GM04503 (cell line): Measurements from ENCODE around the gene SMIM29.

Source experiments
- DNase-seq: peaks from one replicate; pipeline ENCODE4 v3.0.0-alpha.2; 2012; ENCODE audit warnings: low read depth

The SMIM29 gene

DNA sequence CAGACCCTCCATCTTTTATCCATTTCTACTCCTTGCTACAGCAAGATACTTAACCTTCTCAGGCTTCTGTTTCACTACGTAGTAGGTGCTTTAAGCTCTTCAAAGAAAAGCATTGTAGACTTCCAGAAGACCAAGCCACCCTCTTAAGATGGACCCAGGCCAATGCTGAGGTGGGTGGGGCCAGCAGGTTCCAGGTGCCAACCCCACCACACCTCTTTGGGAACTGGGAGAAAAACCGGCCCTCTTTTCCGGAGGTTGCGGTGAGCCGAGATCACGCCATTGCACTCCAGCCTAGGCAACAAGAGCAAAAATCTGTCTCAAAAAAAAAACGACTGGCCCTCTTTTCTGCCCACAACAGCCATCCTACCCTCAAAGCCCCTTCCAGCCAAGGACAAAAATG lies 22.7 kb downstream of the SMIM29 start:
- no peak for DNase-seq

DNA sequence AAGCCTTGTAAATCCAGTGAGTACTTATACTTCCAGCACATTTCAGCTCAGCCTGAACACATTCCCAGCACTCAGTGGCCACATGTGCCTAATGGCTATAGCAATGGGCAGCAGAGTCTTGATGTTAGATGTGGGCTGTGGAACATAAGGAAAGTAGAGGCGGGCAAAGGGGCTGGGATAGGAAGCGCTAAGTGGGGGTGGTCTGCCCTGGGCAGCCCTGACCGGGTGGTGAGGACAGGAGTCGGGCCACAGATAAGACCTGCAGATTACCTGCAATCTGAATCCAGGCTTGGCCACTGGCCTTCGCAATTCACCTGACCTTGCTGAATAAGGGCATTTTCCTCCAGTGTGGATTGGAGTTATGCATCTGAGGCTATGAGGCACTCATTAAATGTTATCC lies 23.3 kb downstream of the SMIM29 start:
- DNase-seq = no peak

DNA sequence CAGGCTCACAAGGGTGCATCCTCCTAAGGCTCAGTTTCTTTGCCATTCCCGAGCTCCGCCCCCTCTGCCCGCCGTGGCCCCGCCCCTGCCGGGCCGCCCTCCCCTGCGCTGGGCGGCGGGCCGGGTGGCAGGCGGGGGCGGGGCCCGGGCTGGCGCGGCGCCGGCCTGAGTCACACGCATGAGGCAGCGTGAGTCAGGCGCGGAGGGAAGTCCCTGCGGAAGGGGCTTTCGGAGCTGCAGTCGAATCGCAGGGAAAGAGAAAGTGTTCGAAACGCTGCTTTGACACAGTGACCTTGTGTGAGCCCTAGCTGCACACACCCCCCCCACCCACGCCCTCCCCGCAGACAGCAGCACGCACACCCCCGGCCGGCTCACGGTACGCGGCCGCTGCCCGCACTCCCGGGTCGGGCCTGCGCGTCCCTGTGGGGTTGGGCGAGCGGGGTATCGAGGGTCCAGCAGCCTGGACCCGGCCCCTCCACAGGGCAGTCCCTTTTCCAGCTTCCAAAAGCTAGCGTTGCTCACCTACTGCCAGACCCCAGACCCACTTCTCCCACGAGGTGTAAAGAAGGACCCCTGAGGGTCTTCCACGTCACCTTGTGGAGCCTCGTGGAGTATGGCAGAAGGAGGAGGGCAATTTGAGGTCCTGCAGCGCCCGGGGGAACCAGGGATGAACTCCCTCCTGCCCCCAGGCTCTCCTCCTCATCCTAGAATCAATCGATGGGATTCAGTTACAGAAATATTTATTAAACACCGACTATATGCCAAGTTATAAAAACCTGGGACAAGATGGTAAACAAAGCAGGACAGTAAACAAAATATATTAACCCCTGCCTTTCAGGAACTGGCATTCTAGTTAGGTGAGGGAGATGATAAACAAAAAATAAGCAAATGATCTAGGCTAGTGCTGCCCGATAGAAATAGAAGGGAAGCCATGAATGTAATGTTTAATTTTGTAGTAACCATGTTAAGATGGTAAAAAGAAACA lies 24.6 kb downstream of the SMIM29 start:
- DNase-seq = no peak

DNA sequence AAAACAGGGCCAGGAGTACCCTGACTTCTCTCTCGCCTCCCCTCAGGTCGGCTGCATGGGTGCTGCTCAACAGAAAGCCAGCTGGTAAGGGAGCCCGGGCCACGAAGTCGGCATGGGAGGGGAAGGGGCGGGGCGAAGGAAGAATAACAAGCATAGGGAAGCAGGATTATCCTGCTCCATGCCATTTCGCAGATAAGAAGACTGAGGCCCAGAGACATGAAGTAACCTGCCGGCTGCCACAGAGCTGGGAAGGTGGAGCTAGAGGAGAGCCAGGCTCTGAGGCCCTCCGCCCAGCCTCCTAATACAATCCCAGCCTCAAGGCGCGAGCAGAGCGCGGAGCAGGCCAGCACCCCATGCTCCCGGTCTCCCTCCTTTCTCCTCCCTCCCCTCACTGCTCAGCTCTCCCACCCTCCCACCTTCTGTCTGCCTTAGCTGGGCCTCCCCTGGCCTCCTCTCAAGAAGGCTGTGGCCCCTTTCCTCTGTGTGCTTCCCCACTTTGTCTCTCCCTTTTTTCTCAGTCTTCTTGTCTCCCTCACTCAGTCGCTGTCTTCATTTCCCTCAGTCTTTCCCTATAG lies 25.3 kb downstream of the SMIM29 start:
- DNase-seq = no peak

DNA sequence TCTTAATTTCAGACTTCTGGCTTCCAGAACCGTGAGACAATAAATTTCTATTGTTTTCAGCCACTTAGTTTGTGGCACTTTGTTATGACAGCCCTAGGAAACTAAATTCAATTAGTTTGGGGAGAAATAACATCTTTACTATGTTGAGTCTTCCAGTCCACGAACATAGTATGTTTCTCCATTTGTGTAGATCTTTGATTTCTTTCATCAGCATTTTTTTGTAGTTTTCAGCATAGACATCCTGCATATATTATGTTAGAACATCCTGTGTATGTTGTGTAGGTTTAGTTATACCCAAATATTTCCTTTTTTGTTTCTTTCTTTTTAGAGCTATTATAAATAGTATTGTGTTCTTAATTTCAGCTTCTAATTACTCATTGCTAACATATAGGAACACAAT lies 30.1 kb downstream of the SMIM29 start:
- DNase-seq = no peak

DNA sequence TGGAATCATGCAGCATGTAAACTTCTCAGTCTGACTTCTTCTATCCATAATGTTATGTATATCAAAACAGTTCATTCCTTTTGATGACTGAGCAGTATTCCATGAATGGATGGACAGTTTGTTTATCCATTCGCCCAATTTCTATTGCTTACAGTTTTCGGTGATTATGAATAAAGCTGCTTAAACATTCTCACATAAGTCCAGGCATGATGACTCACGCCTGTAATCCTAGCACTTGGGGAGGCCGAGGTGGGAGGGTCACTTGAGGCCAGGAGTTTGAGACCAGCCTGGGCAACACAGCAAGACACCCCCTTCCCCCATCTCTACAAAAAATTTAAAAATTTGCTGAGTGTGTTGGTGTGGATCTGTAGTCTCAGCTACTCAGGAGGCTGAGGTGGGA lies 35.0 kb downstream of the SMIM29 start:
- no peak for DNase-seq

DNA sequence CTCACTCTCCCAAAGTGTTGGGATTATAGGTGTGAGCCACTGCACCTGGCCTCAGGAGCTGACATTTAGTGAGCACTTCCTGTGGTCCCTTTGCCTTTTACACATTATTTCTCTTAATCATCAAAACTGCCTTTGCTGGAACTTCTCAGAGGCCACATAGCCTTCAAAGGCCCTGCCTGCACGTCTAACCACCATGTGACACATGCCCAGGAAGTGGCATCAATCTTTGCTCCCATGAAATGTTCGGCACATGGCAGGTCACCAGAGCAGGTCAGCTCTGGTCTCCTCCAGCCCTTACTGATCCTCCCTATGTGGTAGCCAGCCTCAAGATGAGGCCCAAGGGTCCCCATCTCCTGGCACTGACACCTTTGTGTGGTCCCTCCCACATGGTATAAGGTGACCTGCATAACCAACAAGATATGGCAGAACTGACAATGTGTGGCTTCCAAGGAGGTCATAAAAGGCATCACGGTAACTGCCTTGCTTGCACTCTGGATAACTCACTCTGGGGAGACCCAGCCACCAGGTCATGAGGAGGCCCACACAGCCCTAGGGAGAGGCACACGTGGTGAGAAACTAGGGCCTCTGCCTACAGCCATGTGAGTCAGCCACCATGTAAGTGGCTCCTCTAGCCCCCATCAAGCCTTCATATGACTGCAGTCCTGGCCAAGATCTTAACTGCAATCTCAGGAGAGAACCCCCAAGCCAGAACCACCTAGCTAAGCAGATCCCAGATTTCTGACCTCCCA lies 40.9 kb downstream of the SMIM29 start:
- no peak for DNase-seq

DNA sequence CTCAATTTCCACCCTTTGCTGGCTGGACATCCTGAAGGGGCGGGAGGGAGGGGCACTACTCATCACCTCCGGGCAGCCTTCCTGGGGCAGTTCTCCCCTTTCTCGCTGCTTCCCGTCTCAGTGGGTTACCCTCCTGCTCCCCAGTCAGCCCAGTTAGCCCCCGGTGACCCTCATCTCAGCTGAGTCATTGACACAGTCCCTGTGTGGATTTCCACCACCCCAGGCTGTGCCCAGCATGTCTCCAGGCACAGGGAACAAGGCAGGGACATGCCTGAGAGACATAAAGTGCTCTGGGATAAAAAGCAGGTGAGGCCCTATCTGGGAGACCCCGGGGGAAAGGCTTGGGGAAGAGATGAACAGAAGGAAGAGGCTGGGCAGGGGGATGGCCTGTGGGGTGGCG lies 42.1 kb downstream of the SMIM29 start:
- DNase-seq = no peak

DNA sequence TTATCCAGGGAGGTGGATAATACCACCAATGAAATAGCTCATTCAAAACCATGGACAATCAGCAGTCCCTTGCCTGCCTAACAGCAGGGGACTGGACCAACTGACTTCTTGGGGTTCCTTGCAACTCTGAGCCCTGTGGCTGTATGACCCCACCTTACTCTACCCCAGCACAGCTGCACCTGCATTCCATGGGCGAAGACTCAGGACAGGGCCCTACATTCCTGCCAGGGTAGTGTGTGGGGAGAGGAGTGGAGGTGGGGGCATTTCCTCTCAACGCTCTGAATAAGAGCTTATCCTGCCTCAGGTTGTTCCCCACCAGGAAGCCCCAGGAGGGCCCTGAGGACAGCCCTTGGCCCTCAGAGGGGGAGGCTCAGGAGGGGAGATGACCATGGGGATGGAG lies 42.9 kb downstream of the SMIM29 start:
- no peak for DNase-seq

DNA sequence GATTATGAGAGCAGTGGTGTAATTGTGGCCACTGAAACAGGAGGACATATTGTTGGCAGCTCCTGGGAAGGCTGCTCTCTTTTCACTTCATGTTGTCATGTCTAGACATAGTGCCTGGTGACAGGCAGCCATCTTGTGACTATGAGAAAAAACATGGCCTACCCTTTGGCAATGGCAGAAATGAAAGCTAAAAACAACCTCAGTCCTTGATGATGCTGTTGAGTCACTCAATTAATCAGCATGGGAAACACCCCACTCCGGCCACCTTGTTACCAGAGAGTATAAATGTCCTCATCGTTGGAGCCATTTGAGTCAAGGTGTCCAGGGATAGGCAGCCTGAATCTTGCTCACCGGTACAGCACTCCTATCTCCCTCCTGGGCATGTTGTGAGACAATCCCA lies 43.3 kb downstream of the SMIM29 start:
- DNase-seq = no peak

DNA sequence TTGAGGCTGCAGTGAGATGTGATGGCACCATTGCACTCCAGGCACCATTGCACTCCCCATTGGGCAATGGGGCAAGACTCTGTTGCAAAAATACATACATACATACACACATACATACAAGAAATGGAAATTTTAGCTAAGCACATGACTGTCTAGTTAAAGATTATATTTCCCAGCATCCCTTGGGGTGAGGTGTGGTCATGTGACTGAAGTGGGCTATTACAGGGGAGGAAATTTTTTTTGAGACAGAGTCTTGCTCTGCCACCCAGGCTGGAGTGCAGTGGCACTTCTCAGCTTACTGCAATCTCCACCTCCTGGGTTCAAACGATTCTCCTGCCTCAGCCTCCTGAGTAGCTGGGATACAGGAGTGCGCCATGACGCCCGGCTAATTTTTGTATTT lies 44.1 kb downstream of the SMIM29 start:
- no peak for DNase-seq

DNA sequence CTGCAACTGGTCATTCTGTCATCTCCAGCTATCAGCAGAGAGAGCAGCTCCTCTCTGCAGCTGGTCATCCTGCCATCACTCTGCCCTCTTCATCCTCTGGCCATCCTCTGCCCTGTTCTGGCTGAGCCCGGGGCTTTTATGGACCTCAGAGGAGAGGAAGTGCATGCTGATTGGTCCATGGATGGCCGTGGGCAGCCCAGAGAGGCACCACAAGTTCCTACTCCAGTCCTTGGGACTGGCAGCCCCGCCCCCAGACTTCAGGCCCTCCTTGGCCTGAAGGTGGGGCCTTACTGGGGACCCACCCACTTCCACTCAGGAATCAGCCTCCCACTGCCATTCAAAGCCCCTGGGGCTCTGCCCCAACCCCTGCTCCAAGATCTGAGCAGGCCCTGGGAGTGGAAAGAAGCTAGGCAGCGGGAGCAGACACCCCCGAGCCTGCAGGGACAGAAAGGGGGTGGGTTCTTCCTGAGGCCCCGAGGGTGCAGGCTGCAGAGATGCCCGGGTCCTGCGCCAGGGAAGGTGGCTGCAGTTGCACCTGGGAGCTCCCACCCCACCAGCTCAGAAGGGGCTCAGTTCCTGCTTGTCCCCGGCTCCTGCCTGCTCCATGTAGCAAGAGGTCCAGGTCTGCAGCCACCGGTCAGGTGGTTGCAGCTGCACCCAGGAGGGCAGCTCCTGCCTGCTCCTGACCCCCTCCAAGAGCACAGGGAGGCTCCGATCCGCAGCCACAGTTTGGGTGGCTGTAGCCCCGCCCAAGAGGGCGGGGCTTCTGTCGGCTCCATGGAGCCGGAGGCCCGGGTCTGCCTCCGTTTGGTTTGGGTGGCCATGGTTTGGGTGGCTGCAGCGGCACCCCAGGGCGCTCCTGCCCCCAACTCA lies 46.2 kb downstream of the SMIM29 start:
- DNase-seq = no peak

DNA sequence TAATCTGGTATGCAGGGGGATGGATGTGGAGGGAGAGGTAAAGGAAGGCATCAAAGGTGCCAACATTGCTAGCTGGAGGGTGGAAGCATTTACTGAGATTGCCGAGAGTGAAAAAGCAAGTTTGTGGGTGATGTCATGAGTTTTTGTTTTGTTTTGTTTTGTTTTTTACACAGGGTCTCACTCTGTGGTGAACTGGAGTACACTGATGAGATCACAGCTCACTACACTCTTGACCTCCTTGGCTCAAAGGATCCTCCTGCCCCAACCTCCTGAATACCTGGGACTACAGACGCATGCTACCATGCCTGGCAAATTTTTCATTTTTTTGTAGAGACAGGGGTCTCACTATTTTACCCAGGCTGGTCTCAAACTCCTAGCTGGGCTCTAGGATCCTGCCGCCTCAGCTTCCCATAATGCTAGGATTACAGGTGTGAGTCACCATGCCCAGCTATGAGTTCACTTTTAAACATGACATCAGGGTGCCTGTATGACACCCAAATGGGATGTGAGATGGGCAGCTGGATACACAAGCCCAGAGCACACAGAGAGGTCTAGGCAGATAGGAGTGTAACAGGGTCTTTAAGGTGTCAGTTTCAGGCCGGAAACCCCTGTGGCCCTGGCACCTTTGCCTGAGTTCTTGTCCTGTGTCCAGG lies 47.2 kb downstream of the SMIM29 start:
- DNase-seq = no peak

DNA sequence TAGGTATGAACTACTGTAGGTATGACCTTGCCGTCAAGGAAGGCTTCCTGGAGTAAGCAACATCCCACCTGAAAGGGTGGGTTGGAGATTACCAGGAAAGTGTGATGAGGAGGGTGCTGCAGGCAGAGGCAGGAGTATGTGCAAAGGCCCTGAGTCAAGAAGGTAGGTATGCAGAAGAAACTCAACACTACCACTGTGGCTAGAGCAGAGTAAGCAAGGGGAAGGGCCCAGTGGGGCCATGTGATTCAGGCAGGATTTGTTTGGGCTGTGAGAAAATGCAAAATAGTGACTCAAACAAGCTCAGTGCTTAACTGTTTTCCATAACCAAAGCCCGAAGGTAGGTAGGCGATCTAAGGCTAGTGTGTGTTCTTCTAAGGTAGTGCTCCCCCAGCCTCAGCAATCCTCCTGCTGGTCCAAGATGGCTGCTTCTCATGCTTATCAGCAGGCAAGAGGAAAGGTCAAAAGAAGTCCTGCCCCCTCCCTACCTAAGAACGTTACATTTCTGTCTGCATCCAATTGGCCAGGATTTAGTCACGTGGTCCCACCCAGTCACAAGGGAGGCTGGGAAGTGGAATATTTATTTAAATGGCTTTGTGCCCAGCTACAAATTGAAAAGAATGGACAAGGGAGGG lies 48.4 kb downstream of the SMIM29 start:
- no peak for DNase-seq

DNA sequence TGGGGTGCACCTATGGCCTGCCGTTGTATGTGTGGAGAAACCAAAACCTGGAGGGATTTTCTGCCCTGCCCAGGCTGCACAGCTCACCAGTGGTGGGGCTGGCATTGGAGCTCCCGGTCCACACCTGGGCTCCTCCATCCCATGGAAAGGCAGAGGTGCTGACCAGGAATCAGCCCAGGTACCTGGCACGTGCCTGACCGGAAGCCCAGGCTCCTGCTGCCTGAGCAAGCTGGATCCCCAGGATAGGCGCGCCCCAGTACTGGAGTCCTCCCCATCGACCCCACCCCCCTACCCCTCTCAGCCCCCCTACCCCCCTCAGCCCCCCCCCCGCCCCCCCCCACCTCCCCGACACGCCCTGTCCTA lies 52.0 kb downstream of the SMIM29 start:
- no peak for DNase-seq
